NCI-H2227 (cell line): Measurements from ENCODE around the gene MAPKAP1.
"Not testable (repeated sequence)": the region's sequence is repeated elsewhere in the genome, so short reads cannot be mapped to it uniquely, and the experiment has no call there.

ENCODE experiments used
- DNase-seq: peaks from one replicate; lab custom pipeline; 2025; ENCODE audit not compliant: unreplicated experiment; lab: John Stamatoyannopoulos, UW

The MAPKAP1 gene

GRCh38 chr9:125570246-125570645 lies 136.8 kb downstream of the MAPKAP1 start:
- DNase-seq: no peak

- no peak for DNase-seq
These were observed 138.4 kb downstream of the MAPKAP1 start for GRCh38 chr9:125568621-125569020.

GRCh38 chr9:125566051-125566450 lies 141.0 kb downstream of the MAPKAP1 start:
- DNase-seq: not testable (repeated sequence)

GRCh38 chr9:125565126-125565525 lies 141.9 kb downstream of the MAPKAP1 start:
- DNase-seq: no peak

- no peak for DNase-seq
These were observed 142.4 kb downstream of the MAPKAP1 start for GRCh38 chr9:125564631-125565030.

- DNase-seq: no peak
These were observed 145.4 kb downstream of the MAPKAP1 start for GRCh38 chr9:125561509-125562148.

GRCh38 chr9:125559894-125560293 lies 147.1 kb downstream of the MAPKAP1 start:
- DNase-seq: no peak

- DNase-seq: no peak
These were observed 147.8 kb downstream of the MAPKAP1 start for GRCh38 chr9:125559194-125559593.

GRCh38 chr9:125558453-125559092 lies 148.4 kb downstream of the MAPKAP1 start:
- peak; percentile 62 for DNase-seq

DNA sequence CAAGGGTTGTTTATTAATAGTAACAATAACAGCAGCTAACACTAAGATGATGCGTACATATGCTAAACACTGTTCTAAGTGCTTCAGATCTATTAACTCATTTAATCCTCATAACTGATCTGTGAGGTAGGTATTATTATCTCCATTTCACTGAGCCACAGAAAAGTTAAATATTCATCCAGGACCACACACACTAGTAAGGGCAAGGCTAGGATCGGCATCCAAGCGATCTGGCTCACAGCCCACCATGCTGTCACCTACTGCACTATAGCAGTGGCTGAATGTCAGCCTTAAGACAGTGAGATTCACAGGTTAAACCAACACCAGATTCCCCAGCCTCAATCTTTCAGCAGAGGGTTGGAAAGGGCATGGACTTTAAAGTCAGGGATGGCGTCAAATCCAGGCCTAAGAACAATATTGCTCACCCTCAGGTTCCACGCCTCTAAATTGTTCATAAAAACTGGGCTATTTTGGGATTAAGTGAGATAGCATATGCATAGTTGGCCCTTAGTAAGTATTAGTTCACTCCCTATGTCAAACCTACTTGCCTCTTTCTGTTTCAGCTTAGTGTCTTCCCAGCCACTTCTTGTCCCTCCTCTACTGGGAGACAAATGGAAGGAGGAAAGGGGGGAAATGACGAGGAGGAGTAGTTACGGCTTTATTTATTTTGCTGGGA lies 150.8 kb downstream of the MAPKAP1 start:
- DNase-seq: no peak

DNA sequence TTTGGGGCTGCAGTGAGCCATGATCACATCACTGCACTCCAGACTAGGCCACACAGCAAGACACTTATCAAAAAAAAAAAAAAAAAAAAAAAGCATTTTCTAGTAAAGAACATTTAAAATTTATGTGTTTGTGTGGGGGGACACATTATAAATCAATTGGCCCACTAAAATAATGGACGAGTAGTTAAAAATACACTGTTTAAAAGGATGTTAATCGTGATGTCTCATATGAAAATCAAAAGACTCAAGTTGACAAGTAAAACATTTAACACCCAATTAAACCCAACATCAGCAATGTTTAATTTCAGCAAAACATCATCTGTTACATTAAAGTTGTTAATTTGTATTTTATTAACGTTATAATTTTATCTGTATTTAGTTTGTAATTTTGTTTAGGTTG lies 152.3 kb downstream of the MAPKAP1 start:
- DNase-seq: no peak

- DNase-seq: no peak
These were observed 155.2 kb downstream of the MAPKAP1 start for GRCh38 chr9:125551781-125552180.

GRCh38 chr9:125549891-125550885 lies 156.8 kb downstream of the MAPKAP1 start:
- DNase-seq: no peak

DNA sequence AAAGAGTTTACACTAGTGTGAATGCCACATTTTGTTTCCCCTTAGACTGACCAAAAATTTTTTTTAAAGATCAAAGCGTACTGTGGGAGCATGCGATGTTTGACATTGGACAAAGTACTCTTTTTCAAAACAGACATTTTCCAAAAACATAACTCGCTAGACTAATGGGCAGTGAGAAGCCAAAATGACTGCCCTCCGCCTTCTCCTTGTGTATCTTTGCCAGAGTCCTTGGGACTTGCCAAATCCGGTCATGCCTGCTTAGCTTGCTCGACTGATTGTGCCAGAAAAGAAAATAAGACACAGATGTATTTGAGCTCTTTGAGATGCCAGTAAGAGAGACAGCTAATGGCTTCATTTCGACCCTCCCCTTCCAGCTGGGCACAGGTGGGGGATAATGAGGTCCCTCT lies 157.5 kb downstream of the MAPKAP1 start:
- DNase-seq: peak; percentile 6

DNA sequence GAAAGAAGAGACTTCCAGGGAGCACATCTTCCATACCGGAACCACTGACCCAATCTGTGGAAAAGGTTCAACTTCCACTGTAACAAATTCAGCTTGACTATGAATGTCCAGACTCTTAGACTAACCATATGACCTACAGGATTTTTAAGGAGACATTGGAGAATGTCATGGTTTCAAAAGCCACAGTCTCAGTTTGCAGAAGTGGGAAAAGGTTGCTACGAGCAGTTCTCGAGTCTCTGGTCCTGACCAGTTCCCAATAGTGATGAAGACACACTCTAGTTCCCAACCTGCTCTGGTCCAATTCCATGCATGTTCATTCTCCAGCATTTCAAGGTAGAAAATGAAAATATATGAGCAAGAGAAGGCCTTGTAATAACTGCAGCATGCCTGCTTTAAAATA lies 158.0 kb downstream of the MAPKAP1 start:
- DNase-seq: no peak

- DNase-seq: no peak
These were observed 158.9 kb downstream of the MAPKAP1 start for GRCh38 chr9:125548141-125548540.

GRCh38 chr9:125547368-125547767 lies 159.6 kb downstream of the MAPKAP1 start:
- DNase-seq: no peak

DNA sequence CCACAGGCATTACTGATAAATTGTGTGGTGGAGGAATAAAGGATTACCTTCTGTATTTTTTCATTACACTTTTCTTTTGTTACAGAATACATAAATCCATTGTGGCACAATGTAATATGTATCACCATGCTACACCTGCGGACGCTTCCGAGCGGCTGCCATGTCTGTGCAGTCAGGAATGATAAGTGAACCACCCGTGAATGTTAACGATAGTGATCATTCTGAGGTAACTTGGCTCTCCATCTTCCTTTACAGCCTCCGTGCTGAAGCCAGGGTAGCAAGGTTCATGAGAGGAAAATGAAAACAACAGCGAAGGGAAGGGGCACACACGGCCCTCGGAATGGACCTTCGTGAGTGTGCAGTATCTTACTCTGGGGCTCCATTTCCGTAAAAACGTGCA lies 161.2 kb downstream of the MAPKAP1 start:
- no peak for DNase-seq

DNA sequence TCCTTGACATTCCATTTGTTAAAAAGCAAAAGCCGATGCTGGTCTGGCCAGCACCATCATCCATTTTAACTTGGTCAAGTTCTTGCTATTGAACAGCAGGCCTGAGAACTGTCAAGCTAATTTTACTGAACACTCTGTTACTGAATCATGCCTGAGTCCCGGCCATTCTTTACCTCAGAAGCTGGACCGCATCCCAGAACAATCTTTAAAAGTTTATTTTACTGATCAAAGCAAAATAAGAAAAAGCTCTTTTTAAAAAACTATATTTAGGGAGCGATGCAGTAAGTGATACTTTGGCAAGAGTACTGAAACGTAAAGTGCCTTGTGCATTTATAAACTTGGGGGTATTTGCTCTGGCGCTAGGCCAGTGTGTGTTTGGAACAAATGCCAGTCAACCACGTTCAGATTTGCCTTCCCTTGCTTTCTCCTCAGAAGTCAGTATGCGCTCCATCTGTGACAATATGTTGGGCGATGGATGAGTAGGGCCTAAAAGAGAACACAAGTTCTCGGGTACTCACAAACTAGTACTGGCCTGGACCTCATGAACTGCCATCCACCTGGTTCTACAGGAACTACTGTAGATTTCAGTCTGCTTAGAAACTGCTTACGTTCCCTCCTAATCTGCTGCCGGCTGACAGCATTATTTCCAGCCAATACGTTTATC lies 161.9 kb downstream of the MAPKAP1 start:
- DNase-seq: no peak

DNA sequence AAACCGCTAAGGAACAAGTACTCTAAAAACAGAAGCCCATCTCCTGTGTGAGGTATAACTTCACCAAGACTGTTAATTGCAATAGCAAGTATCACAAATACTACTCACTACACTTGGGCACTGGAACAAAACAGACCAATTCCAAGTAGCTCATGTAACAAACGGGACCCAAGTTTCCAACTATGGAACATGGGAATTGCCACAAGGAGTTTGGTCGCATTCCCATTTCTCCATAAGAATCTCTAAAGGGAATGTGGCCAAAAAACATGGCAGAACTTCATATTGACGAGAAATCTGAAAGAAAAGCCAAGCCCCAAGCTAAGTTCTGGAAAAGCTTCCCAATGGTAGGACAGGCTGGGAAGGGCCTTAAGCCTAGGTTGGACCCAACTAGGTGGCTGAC lies 162.5 kb downstream of the MAPKAP1 start:
- DNase-seq: no peak

DNA sequence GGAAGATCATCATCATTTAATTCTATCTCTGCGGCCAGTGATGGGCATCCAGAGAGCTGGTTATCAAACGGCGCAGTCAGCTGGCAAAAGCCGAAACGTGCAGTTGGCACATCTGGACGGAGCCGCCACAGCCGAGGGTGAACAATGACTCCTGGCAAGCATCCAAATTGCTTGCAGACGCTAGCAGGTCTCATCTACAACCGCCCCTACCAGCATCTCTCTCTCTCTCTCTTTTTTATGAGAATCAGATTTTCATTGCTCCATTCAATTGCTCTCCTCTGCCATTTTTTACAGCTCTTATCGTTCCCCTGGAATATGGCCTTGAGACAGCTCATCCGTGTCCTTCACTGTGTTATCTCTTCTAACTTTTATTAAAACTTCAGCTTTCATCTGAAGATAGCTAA lies 165.2 kb downstream of the MAPKAP1 start:
- DNase-seq: peak; percentile 88
